CD4-positive, alpha-beta T cell (primary cell): Measurements from ENCODE around the gene ATM. TPM values are rescaled to one million over a fixed set of nuclear protein-coding genes. Genes with fewer than 3 reads are reported as not detected.

Experiments used
- ATAC-seq: fragments of 200-7000 bp; cut with Tn5 transposase; one replicate; pipeline ENCODE4 v1.10.0; 2022; ENCODE audit warnings: mild to moderate bottlenecking; ENCODE audit not compliant: poor library complexity
- CTCF ChIA-PET: fragments of 350-600 bp; sonication (Branson Sonifier 250); formaldehyde crosslinking; loops from one replicate; lab custom pipeline; 2021; ENCODE audit warnings: antibody characterized with exemption, inconsistent platforms; lab: Charles Lee
- POLR2A ChIA-PET: fragments of 350-600 bp; sonication (Branson Sonifier 250); formaldehyde crosslinking; loops from one replicate; lab custom pipeline; 2021; ENCODE audit warnings: antibody characterized with exemption, inconsistent platforms; lab: Charles Lee
- DNase-seq, 14 experiments: peaks; one replicate each; pipeline ENCODE4 v3.0.0-alpha.2; 2013 to 2020; ENCODE audit warnings: mixed read lengths in 2 of 14
- H3K27ac ChIP-seq, 2 donors: one replicate each; pipeline versions ENCODE4 v1.5.1 to v1.7.0; 2013; ENCODE audit warnings: low read length in 2 of 2, low read depth in 1 of 2, mild to moderate bottlenecking in 1 of 2
- H3K27me3 ChIP-seq, 2 experiments: 1 replicate in 1 of 2; 2 replicates in 1 of 2; pipeline versions ENCODE4 v1.6.1 to v1.7.0; 2013; ENCODE audit warnings: low read length in 2 of 2, control low read depth in 1 of 2, mild to moderate bottlenecking in 1 of 2, moderate library complexity in 1 of 2; ENCODE audit not compliant: insufficient read depth in 2 of 2, control insufficient read depth in 1 of 2
- H3K36me3 ChIP-seq: one replicate; pipeline ENCODE4 v1.6.1; 2013; ENCODE audit warnings: low read length, control low read depth; ENCODE audit not compliant: insufficient read depth
- H3K4me1 ChIP-seq: one replicate; pipeline ENCODE4 v1.6.1; 2013; ENCODE audit warnings: low read length, control low read depth; ENCODE audit not compliant: insufficient read depth
- H3K4me3 ChIP-seq: one replicate; pipeline ENCODE4 v1.5.1; 2013; ENCODE audit warnings: mild to moderate bottlenecking, low read length, moderate library complexity
- H3K9me3 ChIP-seq, 2 experiments: 1 replicate in 1 of 2; 2 replicates in 1 of 2; pipeline versions ENCODE4 v1.6.1 to v1.7.0; 2013; ENCODE audit warnings: low read length in 2 of 2, mild to moderate bottlenecking in 2 of 2, control low read depth in 1 of 2, moderate library complexity in 1 of 2; ENCODE audit not compliant: control insufficient read depth in 1 of 2, insufficient read depth in 1 of 2
- H3K27ac Mint-ChIP-seq: one replicate; pipeline ENCODE4 v1.8.0; 2020; ENCODE audit warnings: mixed read lengths
- H3K27me3 Mint-ChIP-seq: one replicate; pipeline ENCODE4 v1.8.0; 2021; ENCODE audit warnings: mixed read lengths
- H3K36me3 Mint-ChIP-seq: one replicate; pipeline ENCODE4 v1.8.0; 2021; ENCODE audit warnings: low read depth, mixed read lengths
- H3K4me1 Mint-ChIP-seq: one replicate; pipeline ENCODE4 v1.8.0; 2021; ENCODE audit warnings: low read depth, mixed read lengths
- H3K4me3 Mint-ChIP-seq: one replicate; pipeline ENCODE4 v1.8.0; 2020; ENCODE audit warnings: mild to moderate bottlenecking, mixed read lengths
- H3K9me3 Mint-ChIP-seq: one replicate; pipeline ENCODE4 v1.8.0; 2020; ENCODE audit warnings: mixed read lengths
- CTCF ChIP-seq: fragments of 200-600 bp; IDR thresholded peaks from one replicate; pipeline ENCODE4 v1.8.0; 2022; ENCODE audit warnings: antibody characterized with exemption, mild to moderate bottlenecking
- intact Hi-C, 2 experiments: fragments of 100-400 bp; cut with DNase I in 1 of 2; cut with micrococcal nuclease in 1 of 2; formaldehyde crosslinking; loops; one replicate each; pipeline versions ENCODE4 v1.15.1 to v1.9.0; 2023 to 2025; cut with DNase I, micrococcal nuclease
- total RNA-seq, 174 experiments: library from RNA in 2 of 174; stranded (reverse) in 2 of 174; gene quantifications; one replicate each; pipeline ENCODE4 v1.2.3 and lab custom pipeline; 2021 to 2026

ATM gene
- total RNA-seq, 2 experiments from 2014 or later: 307 to 329 TPM

- ATAC-seq (no peak), DNase-seq (no peak)
- Histone ChIP-seq H3K9me3 (no peaks in the 10 kb centered on the region), H3K27me3 (no peaks in the 10 kb centered on the region), H3K27ac (no peak overlapping the region), H3K4me3 (no peak overlapping the region), H3K36me3 (peaks cover 64% of the 10 kb centered on the region), H3K4me1 (no peaks in the 10 kb centered on the region)
- H3K27me3 Mint-ChIP-seq: no peaks in the 10 kb centered on the region
- H3K9me3 Mint-ChIP-seq: no peaks in the 10 kb centered on the region
- peaks cover 47% of the 10 kb centered on the region for H3K4me1 Mint-ChIP-seq
- peaks cover 81% of the 10 kb centered on the region for H3K36me3 Mint-ChIP-seq
- intact Hi-C loops: loop anchor here in 1 of 2 experiments (10.0 kb wide), 1 partner anchor 304 kb away; no protein-coding TSS in a partner anchor
- H3K27ac Mint-ChIP-seq: peak overlapping the region; percentile 74
- POLR2A ChIA-PET: interaction anchor here (1.5 kb wide), 1 partner anchor 119 kb away, joined by 4 read pairs; the partner anchor contains the start of gene NPAT
- H3K4me3 Mint-ChIP-seq: no peak overlapping the region
- TF ChIP-seq CTCF: no peak
- CTCF ChIA-PET: interaction anchor here (1.5 kb wide), 1 partner anchor 10 kb away, joined by 6 read pairs; no protein-coding TSS in a partner anchor
Measured at GRCh38 chr11:108340973-108341372, 118.1 kb downstream of the ATM start.

- H3K9me3 ChIP-seq: no peaks in the 10 kb centered on the region
- POLR2A ChIA-PET: interaction anchor here (1.5 kb wide), 1 partner anchor 120 kb away, joined by 4 read pairs; the partner anchor contains the start of gene NPAT
- Mint-ChIP-seq H3K4me3 (no peak overlapping the region), H3K9me3 (no peaks in the 10 kb centered on the region), H3K27me3 (no peaks in the 10 kb centered on the region), H3K36me3 (peaks cover 81% of the 10 kb centered on the region), H3K27ac (peak overlapping the region; percentile 74), H3K4me1 (peaks cover 44% of the 10 kb centered on the region)
- no peaks in the 10 kb centered on the region for H3K27me3 ChIP-seq
- no peak overlapping the region for H3K4me3 ChIP-seq
- TF ChIP-seq CTCF: no peak
- intact Hi-C loops: loop anchor here (1.0 to 10.0 kb wide), 2 partner anchors 303 to 307 kb away; no protein-coding TSS in a partner anchor
- DNase-seq: no peak
- H3K4me1 ChIP-seq: no peaks in the 10 kb centered on the region
- peaks cover 61% of the 10 kb centered on the region for H3K36me3 ChIP-seq
- CTCF ChIA-PET: interaction anchor here (1.3 to 1.5 kb wide), 2 partner anchors 9 to 119 kb away, joined by 3 to 6 read pairs; partner anchors contain the start of gene ATM
- no peak overlapping the region for H3K27ac ChIP-seq
- no peak for ATAC-seq
Measured at GRCh38 chr11:108341654-108342053, 118.8 kb downstream of the ATM start.

- H3K27me3 ChIP-seq: no peaks in the 10 kb centered on the region
- no peak overlapping the region for H3K4me3 ChIP-seq
- Mint-ChIP-seq H3K27ac (peak overlapping the region; percentile 76), H3K27me3 (no peaks in the 10 kb centered on the region), H3K36me3 (peaks cover 83% of the 10 kb centered on the region), H3K9me3 (no peaks in the 10 kb centered on the region), H3K4me3 (no peak overlapping the region), H3K4me1 (peaks cover 37% of the 10 kb centered on the region)
- H3K36me3 ChIP-seq: peaks cover 61% of the 10 kb centered on the region
- no peak overlapping the region for H3K27ac ChIP-seq
- no peak for TF ChIP-seq CTCF
- CTCF ChIA-PET: no interaction called here
- no peaks in the 10 kb centered on the region for H3K9me3 ChIP-seq
- DNase-seq: no peak
- POLR2A ChIA-PET: no interaction called here
- H3K4me1 ChIP-seq: no peaks in the 10 kb centered on the region
- intact Hi-C loops: loop anchor here in 1 of 2 experiments (10.0 kb wide), 1 partner anchor 301 kb away; no protein-coding TSS in a partner anchor
- no peak for ATAC-seq
Measured at GRCh38 chr11:108343714-108344113, 120.8 kb downstream of the ATM start.
